Renal cortical epithelial cell (primary cell): ENCODE measurements around the gene ADCY10. TPM values are rescaled to one million over a fixed set of nuclear protein-coding genes. Genes with fewer than 3 reads are reported as not detected.
"Not testable (repeated sequence)": the region's sequence is repeated elsewhere in the genome, so short reads cannot be mapped to it uniquely, and the experiment has no call there.

Experiments used
- DNase-seq: peaks from one replicate; pipeline ENCODE4 v3.0.0-alpha.2; 2011; ENCODE audit warnings: low read depth
- total RNA-seq: library from RNA; depleted of rRNA; stranded (reverse); fragments of >200 nt; gene quantifications from 2 replicates; pipeline ENCODE4 v1.2.3, GENCODE V29; 2014

ADCY10 gene, protein sequence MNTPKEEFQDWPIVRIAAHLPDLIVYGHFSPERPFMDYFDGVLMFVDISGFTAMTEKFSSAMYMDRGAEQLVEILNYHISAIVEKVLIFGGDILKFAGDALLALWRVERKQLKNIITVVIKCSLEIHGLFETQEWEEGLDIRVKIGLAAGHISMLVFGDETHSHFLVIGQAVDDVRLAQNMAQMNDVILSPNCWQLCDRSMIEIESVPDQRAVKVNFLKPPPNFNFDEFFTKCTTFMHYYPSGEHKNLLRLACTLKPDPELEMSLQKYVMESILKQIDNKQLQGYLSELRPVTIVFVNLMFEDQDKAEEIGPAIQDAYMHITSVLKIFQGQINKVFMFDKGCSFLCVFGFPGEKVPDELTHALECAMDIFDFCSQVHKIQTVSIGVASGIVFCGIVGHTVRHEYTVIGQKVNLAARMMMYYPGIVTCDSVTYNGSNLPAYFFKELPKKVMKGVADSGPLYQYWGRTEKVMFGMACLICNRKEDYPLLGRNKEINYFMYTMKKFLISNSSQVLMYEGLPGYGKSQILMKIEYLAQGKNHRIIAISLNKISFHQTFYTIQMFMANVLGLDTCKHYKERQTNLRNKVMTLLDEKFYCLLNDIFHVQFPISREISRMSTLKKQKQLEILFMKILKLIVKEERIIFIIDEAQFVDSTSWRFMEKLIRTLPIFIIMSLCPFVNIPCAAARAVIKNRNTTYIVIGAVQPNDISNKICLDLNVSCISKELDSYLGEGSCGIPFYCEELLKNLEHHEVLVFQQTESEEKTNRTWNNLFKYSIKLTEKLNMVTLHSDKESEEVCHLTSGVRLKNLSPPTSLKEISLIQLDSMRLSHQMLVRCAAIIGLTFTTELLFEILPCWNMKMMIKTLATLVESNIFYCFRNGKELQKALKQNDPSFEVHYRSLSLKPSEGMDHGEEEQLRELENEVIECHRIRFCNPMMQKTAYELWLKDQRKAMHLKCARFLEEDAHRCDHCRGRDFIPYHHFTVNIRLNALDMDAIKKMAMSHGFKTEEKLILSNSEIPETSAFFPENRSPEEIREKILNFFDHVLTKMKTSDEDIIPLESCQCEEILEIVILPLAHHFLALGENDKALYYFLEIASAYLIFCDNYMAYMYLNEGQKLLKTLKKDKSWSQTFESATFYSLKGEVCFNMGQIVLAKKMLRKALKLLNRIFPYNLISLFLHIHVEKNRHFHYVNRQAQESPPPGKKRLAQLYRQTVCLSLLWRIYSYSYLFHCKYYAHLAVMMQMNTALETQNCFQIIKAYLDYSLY (N-terminal part only)
- total RNA-seq = 0.25 TPM in 1 of 2 replicates, not detected in the other

DNA sequence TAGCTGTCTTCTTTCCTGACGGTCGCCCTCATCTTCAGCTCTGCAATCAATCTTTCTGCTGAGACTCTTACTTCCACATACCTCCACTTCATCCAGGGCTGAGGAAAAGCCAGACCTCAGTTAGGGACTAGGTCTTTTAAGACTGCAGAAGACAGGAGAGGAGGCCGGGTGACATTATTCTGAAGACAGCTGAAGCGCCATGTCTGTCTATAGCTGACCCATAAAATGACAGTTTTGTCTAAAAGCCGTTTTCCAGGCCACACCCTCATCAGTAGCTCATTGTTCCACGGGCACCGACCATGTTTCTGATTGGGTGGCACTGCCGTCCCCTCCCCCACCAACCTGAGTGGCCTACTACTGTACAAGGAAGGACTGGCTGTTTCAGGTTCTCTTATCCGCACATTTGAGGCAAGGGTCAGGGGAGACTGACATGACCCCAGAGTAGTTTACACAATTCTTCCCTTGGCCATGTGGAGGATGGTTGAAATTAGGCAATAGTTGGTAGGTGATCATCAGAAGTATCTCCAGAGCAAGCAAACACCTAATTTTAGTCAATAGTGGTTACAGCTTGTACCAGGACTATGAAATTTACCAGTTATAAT is at the start of gene ADCY10:
Gene ADCY10, minus strand, starts transcription at position 240 of the 602 bp plus-strand sequence. CDS start 8,994 bp downstream, outside the sequence.
- no peak for DNase-seq

DNA sequence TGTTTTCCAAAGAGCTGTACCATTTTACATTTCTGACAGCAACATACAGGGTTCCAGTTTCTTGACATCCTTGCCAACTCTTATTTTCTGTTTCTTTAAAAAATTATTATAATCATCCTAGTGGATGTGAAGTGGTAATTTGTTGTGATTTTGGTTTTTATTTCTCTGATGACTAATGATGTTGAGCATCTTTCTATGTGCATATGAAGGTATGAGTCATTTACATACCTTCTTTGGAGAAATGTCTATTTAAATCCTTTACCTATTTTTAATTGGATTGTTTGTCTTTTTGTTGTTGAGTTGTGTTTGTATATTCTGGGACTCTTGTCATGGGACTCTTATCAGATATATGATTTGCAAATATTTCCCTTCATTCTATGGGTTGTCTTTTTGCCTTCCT is 43.8 kb upstream of the ADCY10 start:
- no peak for DNase-seq

DNA sequence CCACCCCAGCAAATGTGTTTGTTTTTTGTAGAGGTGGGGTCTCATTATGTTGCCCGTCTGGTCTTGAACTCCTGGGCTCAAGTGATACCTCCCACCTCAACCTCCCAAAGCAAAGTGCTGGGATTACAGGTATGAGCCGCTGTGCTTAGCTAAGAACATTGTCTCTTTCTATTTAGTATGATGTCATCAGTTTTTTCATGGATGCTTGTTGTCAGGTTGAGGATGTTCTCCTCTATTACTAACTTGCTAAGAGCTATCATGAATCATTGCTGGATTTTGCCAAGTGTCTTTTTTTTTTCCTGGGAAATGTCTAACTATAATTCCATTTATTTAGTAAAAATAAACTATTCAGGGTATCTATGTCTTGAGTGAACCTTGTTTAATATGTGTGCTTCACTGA is 42.0 kb upstream of the ADCY10 start:
- no peak for DNase-seq

DNA sequence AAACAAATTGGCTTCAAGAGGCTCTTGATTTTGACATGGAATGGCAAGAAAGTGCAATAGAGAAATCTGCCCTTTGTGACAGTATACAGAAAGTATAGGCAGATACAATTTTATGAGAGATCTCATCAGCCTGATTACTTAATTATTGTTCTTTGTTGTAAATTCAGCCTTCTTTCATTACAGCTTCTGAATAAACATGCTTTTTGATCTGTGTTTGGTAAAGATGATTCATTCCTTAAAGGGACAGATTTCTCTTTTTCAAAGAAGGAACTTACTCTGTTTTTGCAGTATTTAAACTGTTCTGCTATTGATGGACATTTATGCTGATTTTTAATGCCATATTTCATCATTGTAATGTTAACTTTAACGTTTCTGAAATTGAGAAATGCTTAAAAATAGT is 36.6 kb upstream of the ADCY10 start:
- no peak for DNase-seq

DNA sequence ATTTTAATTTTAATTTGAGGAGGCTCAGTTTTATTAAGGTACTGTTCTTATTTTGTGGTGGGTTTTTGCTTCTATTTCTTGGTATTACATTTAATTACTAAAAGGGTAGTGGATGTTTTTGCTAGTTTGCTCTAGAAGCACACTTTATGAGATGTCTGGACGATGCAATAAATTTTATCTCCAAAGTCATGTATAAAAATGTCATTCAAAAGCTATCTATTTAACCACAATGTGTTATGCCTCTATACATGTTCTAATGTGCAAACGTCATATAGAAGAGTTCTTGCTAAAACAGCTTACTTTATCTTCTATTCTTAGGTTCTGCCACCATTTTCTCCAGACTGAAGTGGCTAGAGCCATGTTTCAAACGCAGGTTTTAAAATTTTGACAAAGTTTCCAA is 35.9 kb upstream of the ADCY10 start:
- no peak for DNase-seq

DNA sequence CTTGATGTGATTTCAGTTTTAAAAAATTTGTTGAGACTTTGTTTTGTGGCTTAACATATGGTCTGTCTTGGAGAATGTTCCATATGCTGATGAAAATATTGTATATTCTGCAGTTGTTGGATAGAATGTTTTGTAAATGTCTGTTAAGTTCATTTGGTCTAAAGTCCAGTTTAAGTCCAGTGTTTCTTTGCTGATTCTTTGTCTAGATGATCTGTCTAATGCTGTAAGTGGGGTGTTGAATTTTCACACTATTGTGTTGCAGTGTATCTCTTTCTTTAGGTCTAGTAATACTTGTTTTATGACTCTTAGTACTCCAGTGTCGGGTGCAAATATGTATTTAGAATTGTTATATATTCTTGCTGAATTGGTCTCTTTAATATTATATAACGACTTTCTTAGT is 33.8 kb upstream of the ADCY10 start:
- DNase-seq = no peak

DNA sequence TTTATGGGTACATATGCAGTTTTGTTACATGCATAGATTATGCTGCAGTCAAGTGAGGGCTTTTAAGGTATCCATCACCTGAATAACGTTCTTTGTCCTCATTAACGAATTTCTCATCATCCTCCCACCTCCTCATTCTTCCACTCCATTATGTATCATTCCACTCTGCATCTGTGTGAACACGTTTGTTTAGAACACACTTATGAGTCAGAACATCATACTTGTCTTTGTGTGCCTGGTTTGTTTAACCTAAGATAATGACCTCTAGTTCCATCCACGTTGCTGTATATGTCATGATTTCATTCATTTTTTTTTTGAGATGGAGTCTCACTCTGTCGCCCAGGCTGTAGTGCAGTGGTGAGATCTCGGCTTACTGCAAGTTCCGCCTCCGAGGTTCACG is 29.6 kb upstream of the ADCY10 start:
- no peak for DNase-seq

DNA sequence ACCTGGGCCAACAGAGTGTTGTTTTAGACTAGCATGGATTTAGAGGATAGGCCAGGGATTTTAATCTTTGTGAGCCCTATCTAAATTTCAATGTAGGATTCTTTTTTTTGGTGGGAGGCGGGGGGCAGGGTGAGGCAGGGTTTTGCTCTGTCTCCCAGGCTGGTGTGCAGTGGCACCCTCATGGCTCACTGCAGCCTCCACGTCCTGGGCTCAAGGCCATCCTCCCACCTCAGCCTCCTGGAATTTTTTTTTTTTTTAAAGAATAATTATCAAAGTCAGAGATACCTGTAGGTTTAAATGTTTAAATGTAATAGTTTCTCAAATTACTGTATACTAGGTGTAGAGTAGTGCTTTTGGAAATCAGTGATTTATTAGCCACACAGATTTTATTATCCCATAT is 26.3 kb upstream of the ADCY10 start:
- DNase-seq = no peak

DNA sequence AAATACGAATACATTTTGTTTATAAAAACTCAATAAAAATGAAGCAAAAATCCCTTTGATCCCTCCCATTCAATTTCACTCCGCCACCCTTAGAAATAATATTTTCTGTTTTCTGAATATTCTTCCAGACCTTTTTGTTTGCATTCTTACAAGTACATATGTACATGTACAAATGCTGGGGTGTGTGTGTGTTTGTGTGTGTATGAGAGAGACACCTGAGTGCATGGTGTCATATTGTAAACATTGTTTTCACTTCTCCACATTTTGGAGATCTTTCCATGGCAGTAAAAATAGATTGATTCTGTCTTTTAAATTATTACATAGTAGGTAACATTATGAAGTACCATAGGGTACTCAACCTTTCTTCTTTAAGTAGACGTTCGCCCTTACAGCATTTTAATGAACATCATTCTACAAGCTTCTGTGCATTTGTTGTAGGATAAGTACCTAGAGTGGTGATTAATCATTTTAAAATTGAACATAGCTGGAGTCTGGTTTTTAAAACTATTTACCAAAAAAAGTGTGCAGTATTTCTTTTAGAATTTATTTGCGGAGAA is 24.2 kb upstream of the ADCY10 start:
- no peak for DNase-seq

DNA sequence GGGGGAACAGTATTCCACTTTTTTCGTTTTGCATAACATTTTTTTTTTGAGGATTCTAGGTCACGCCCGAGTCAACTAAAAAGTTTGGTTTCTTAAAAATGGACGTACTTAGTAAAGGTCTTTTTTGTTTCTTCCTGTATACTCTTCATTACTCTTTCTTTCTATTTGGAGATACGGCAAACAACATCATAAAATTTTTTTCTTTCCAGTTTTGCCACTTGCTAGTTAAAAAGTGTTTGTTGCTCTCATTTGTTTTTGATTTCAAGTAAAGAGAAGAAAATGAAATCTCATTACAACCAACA is 23.7 kb upstream of the ADCY10 start:
- no peak for DNase-seq

DNA sequence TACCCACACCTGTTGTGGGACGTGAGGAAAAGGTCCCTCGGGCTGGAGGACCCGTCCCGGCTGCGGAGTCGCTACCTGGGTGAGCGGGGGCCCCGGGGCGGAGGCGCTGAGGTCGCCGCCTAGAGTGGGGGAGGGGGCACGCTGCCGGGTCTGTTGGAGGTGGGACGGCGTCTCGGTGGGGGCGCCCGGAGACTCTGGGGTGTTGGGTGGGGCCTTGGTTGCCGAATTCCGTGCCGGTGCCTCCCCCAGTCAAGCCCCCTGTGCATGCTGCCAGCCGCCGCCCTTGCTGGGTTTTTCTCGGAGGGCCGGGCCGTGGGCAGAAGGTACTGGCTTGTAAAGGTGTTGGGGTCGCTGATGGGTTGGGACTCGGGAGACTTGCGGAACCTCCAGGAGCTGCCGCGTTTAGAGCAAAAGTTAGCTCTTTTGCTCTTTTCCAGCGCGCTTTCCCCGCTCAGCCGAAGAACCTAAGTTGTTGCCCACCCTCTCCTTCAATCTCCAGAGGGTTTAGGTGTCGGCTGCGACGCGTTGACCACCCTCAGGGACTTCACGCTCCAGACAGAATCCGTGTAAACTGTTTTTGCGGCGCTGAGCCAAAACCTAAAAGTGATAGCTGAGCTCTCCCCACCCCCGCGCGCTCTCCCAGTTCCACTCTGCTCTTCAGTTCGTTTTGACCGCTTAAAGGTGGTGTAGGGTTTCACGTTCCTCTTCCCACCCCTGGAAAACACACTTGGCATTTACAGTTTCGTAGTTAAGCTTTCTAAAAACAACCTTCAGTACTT is 23.2 kb upstream of the ADCY10 start, which contains the start of gene MPC2:
Gene MPC2, minus strand, starts transcription at position 143 of the 779 bp plus-strand sequence. CDS start 1,231 bp downstream, outside the sequence.
- peak; percentile 68 for DNase-seq

DNA sequence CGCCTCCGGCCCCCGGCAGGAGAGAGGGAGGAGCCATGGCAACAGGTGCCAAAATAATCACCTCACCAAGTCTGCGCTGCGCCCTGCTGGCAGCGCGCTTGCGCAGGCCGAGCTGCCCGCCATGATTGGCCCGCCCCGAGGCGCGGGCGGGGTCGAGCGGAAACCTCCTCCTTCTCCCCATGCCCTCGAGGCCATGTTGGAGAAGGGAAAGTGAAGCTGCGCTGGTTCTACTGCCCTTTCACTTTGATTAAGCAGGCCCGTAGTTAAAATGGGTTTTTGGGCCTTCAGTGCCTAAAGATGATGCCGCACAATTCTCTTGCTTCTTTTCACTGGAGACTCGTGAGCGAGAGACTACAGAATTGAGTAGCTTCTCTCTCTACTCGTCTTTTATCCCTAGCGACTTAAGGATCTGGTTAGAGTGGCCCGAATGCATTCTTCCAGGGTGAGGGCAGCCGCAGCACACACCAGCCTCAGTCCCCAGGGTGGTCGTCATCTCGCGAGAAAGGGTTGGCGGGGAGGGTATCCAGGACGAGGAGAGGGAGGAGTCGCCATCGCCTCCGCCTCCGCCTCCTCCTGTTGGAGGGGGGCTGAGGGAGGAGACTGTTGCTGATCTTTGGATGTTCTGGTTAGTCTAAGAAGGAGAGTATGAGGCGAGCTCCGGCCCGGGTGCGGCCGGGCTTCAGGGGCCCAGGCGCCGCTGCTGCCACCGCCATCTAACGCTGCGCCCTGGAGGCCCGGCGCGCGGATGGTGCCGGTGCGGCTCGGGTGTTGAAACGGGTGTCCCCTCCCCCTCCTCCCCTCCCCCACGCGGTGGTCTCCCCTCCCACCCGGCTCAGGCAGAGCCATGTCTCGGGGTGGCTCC is 22.4 kb upstream of the ADCY10 start, which contains the start of gene DCAF6:
Gene DCAF6, plus strand, starts transcription at position 616 of the 862 bp plus-strand sequence. Its CDS starts 229 bp downstream, at position 845.
- DNase-seq = peak; percentile 98

DNA sequence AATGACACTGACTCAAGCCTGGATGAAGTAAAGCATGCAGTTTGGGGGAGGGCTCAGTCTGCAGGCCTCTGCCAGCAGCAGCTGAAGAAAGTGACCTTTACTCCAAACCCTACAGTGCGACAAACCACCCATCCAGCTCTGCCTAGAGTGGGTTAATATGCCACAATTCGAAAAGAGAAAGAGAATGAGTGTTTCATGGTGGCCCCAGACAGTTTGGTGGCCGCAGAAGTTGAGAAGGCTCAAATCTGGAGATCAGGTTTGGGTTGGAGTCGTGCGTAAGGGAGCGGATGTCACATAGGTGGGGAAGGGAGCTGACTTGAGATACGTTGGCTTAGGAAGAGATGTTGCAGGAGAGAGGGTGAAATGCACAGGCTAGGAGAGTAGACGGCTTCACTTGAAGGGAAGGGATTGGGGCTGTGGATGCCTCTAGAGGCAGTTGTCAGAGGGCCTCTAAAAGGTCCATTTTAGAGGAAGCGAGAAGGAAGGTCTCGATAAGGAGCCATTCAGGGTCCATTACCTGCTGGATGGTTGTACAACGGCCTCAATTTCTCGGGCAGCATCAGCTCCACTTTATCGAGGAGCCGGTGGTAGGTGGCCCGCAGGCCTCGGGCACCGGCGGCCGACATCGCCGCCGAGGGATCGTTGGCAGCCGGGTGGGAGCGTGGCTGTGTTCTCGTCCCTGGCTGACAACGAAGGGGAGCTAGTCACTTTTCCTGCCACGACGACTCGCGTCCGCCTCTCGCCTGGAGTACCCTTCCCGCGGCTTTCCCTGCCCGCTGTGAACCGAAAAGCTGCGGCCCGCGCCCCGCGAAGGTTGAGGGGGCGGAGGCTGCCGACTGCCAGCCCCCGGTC is 21.5 kb upstream of the ADCY10 start:
- peak; percentile 52 for DNase-seq

DNA sequence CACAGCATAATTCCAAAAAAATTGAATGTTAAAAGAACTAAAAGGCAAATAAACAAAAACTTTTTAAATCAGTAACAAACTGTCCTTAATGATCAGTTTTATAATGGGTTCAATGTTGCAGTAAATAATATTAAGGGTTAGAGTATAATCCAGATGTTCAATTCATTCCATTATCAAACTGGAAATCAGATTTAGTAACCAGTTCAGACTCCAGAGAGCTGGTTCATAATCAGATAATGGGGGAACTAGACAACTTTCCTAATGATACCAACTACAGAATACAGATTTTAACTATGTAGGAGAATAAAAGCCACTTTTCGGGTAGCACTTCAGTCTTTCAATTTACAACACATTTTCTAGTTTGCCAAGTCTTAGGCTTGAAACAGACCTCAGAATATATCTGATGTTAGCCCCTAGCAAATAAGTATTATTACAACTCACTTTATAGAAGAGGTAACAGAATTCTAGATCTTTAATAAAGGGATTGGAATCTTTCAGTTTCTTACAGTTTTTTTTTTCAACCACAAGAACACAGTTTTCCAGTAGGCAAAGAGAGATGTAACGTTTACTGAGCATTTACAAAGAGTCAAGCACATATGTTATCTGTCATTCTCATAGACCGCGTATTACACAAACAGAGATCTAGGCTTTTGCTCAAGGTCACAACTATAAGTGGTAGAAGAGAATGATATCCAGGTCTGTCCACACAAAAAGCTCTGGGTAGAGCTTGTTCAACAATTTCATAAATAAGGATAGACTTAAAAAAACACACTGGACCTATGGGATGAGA is 20.7 kb upstream of the ADCY10 start:
- DNase-seq = no peak

DNA sequence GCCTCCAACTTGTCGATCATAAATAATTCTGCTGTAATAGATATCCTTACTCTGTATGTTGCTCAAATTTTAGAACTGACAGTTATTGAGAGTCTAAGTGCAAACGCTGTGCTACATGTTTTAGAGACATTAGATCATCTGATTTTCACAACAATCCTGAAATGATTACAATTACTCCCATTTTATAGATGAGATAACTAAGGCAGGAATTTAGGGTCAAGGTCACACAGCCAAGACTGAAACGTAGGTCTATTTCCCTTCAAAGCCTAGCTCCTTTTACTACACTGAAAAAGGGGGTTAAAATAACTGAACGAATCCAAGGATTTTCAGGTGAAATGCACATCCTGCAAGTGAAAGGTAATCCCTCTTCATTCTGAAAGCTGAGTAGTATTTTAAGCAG is 19.9 kb upstream of the ADCY10 start:
- no peak for DNase-seq

DNA sequence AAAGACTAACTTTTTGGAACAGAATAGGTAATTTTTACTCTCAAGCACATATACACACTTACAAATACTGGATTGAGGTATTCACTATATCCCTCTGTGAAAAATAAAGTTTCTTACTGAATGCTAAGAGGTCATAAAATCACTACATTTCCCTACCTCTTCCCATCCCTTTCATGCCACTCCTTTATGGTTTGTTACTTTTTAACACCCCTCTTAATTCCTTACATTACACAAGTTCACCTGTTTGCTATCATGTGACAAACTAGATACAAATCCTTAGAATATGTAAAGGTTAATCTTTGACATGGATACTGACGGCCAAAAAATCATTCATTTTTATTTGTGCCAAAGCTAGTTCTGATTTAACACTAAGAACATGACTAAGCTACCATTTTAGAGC is 15.8 kb upstream of the ADCY10 start:
- no peak for DNase-seq

DNA sequence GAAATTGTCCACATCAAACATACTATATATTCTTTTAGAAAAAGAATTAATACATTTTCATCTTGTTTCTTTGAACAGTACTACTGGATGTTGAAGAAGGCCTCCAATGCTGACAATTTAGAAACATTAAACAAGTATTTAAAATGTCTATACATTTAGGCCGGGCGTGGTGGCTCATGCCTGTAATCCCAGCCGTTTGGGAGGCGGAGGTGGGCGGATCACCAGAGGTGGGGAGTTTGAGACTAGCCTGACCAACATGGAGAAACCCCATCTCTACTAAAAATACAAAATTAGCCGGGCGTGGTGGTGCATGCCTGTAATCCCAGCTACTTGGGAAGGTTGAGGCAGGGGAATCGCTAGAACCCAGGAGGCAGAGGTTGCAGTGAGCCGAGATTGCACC is 15.0 kb upstream of the ADCY10 start:
- DNase-seq = not testable (repeated sequence)

DNA sequence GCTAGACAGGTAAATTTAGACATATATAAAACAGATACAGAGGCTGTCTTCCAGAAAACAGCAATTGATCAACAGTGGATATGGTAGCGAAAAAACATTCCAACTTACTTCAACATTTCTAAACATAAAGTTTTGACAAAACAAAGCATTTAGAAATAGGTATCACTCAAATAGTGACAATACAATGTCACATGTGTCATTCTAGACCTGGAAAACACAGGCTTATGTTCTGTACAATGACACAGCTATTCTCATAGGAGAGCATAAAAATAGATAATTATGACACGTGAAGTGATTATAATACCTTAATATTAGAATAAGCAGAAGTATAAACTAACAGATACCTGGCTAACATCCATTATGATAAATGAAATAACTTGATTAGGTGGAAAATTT is 14.5 kb upstream of the ADCY10 start:
- DNase-seq = no peak
